Measurements from ENCODE around the gene PLEKHA1.

GRCh38 chr10:122481296-122482056 lies 107.0 kb downstream of the PLEKHA1 start:
- TF ChIP-seq POLR2AphosphoS5 (IDR thresholded peaks at IDR 0.05; ENCODE audit: borderline replicate concordance, low read depth, low read length) (no peak), EZH2 (IDR thresholded peaks at IDR 0.05) (no peak)

Data from SK-N-MC (cell line).